Stomach (tissue), 19 donors: ENCODE measurements around the gene ITPA. TPM values are rescaled to one million over a fixed set of nuclear protein-coding genes. Genes with fewer than 3 reads are reported as not detected.

Experiments used
- DNase-seq, 2 donors: peaks; one replicate each; pipeline versions ENCODE4 v3.0.0 to v3.0.0-alpha.2; 2013 to 2019
- H3K27ac ChIP-seq, 5 donors: fragments of 200-600 bp in 4 of 5; sonication (generic) in 4 of 5; one replicate each; pipeline ENCODE4 v1.5.1; 2013 to 2019; ENCODE audit warnings: mild to moderate bottlenecking in 1 of 5, moderate library complexity in 1 of 5
- H3K27me3 ChIP-seq, 3 donors: fragments of 200-600 bp; sonication (generic); one replicate each; pipeline ENCODE4 v1.5.1; 2017 to 2019; ENCODE audit warnings: mixed run types in 1 of 3
- H3K36me3 ChIP-seq, 4 donors: fragments of 200-600 bp; sonication (generic); 1 replicate in 3 of 4; 2 replicates in 1 of 4; pipeline ENCODE4 v1.5.1; 2016 to 2019
- H3K4me1 ChIP-seq, 4 donors: fragments of 200-600 bp; sonication (generic); one replicate each; pipeline ENCODE4 v1.5.1; 2016 to 2019
- H3K4me3 ChIP-seq, 4 donors: fragments of 200-600 bp; sonication (generic) in 3 of 4; one replicate each; pipeline ENCODE4 v1.5.1; 2016 to 2019; ENCODE audit warnings: mild to moderate bottlenecking in 1 of 4
- H3K9me3 ChIP-seq, 4 donors: fragments of 200-600 bp; sonication (generic); one replicate each; pipeline ENCODE4 v1.5.1; 2016 to 2019
- EP300 ChIP-seq: sonication (generic); formaldehyde crosslinking; IDR thresholded peaks from one replicate; pipeline ENCODE4 v1.6.1; 2017; ENCODE audit warnings: antibody characterized with exemption
- POLR2A ChIP-seq, 4 donors: fragments of 450-650 bp; IDR thresholded peaks; one replicate each; pipeline ENCODE4 v1.6.1; 2016; ENCODE audit warnings: antibody characterized with exemption in 4 of 4, control low read depth in 2 of 4, mild to moderate bottlenecking in 1 of 4, moderate library complexity in 1 of 4
- POLR2AphosphoS5 ChIP-seq, 3 donors: sonication (generic); formaldehyde crosslinking; IDR thresholded peaks; one replicate each; pipeline ENCODE4 v1.6.1; 2016; ENCODE audit warnings: antibody characterized with exemption in 3 of 3
- WGBS, 5 donors: extraction: QIAGEN DNeasy Blood & Tissue Kit in 3 of 5; methylation state at CpG; one replicate each; pipeline versions ENCODE4 v1.1.5 to v1.1.7; 2013 to 2018; 5-methylcytosine and 5-hydroxymethylcytosine counted together
- intact Hi-C: fragments of 100-400 bp; cut with DNase I; formaldehyde crosslinking; loops from one replicate; pipeline ENCODE4 v1.15.1; 2023; ENCODE audit warnings: low total_unique reads
- long read RNA-seq, 10 donors: transcript quantifications; one replicate each; lab custom pipeline, GENCODE V29; 2026
- polyA plus RNA-seq, 3 donors: library from polyadenylated mRNA; stranded (reverse); fragments of 200-250 nt; gene quantifications; one replicate each; pipeline ENCODE4 v1.2.3, GENCODE V29; 2013
- total RNA-seq, 5 donors: library from RNA; depleted of rRNA; stranded (reverse); fragments of >200 nt; gene quantifications; one replicate each; pipeline versions ENCODE4 v1.1.0 to v1.2.3, GENCODE V29; 2014 to 2016
- TF ChIP-seq, protein P1 (sequence below), 7 experiments: fragments of 450-650 bp in 4 of 7; fragments of 200-600 bp in 3 of 7; sonication (generic) in 3 of 7; IDR thresholded peaks; one replicate each; pipeline ENCODE4 v1.5.1; 2016 to 2019; ENCODE audit warnings: antibody characterized with exemption in 7 of 7, control low read depth in 2 of 7, mild to moderate bottlenecking in 1 of 7
- donor health status: healthy with polysubstance abuse.
- donor health status: Bipolar disorder and iron deficiency.
- donor health status: healthy.

ITPA gene
- 10 to 100 TPM; 11.1 to 57.1 (median 36.9) TPM for total RNA-seq
- 100 to 1,000 TPM in 1 of 3 donors, 10 to 100 TPM in 2; 58.8 to 105 (median 78.9) TPM for polyA plus RNA-seq
- long read RNA-seq, donor 1, transcript ITPA-201 (8 exons, 1,185 nt) = major isoform, 12 of 13 reads
- long read RNA-seq, donor 1, partial matches to known transcripts = 0 of 13 reads
- long read RNA-seq, donor 1, other reads (novel, unspliced or antisense) = 0 of 13 reads
- long read RNA-seq, donor 2, transcript ITPA-207 (2 exons, 670 nt) = major isoform, 12 of 24 reads
- long read RNA-seq, donor 2, transcript ITPA-201 (8 exons, 1,185 nt) = minor isoform, 11 of 24 reads
- long read RNA-seq, donor 2, partial matches to known transcripts = 0 of 24 reads
- long read RNA-seq, donor 2, other reads (novel, unspliced or antisense) = 0 of 24 reads
- long read RNA-seq, donor 3, transcript ITPA-201 (8 exons, 1,185 nt) = major isoform, 13 of 17 reads
- long read RNA-seq, donor 3, partial matches to known transcripts = 0 of 17 reads
- long read RNA-seq, donor 3, other reads (novel, unspliced or antisense) = 0 of 17 reads
- long read RNA-seq, donor 4, partial matches to known transcripts = 0 of 5 reads
- long read RNA-seq, donor 4, other reads (novel, unspliced or antisense) = 0 of 5 reads
- long read RNA-seq, donor 5, transcript ITPA-201 (8 exons, 1,185 nt) = major isoform, 16 of 24 reads
- long read RNA-seq, donor 5, partial matches to known transcripts = 0 of 24 reads
- long read RNA-seq, donor 5, other reads (novel, unspliced or antisense) = 0 of 24 reads
- long read RNA-seq, donor 6, transcript ITPA-201 (8 exons, 1,185 nt) = major isoform, 51 of 88 reads
- long read RNA-seq, donor 6, transcript ITPA-207 (2 exons, 670 nt) = minor isoform, 32 of 88 reads
- long read RNA-seq, donor 6, partial matches to known transcripts = 0 of 88 reads
- long read RNA-seq, donor 6, other reads (novel, unspliced or antisense) = 0 of 88 reads
- long read RNA-seq, donor 7, transcript ITPA-201 (8 exons, 1,185 nt) = major isoform, 16 of 16 reads
- long read RNA-seq, donor 7, partial matches to known transcripts = 0 of 16 reads
- long read RNA-seq, donor 7, other reads (novel, unspliced or antisense) = 0 of 16 reads
- long read RNA-seq, donor 8, transcript ITPA-207 (2 exons, 670 nt) = minor isoform, 5 of 31 reads
- long read RNA-seq, donor 8, transcript ITPA-201 (8 exons, 1,185 nt) = major isoform, 26 of 31 reads
- long read RNA-seq, donor 8, partial matches to known transcripts = 0 of 31 reads
- long read RNA-seq, donor 8, other reads (novel, unspliced or antisense) = 0 of 31 reads
- long read RNA-seq, donor 9, transcript ITPA-201 (8 exons, 1,185 nt) = major isoform, 11 of 13 reads
- long read RNA-seq, donor 9, partial matches to known transcripts = 0 of 13 reads
- long read RNA-seq, donor 9, other reads (novel, unspliced or antisense) = 0 of 13 reads
- long read RNA-seq, donor 10, transcript ITPA-201 (8 exons, 1,185 nt) = major isoform, 8 of 12 reads
- long read RNA-seq, donor 10, partial matches to known transcripts = 0 of 12 reads
- long read RNA-seq, donor 10, other reads (novel, unspliced or antisense) = 0 of 12 reads

DNA sequence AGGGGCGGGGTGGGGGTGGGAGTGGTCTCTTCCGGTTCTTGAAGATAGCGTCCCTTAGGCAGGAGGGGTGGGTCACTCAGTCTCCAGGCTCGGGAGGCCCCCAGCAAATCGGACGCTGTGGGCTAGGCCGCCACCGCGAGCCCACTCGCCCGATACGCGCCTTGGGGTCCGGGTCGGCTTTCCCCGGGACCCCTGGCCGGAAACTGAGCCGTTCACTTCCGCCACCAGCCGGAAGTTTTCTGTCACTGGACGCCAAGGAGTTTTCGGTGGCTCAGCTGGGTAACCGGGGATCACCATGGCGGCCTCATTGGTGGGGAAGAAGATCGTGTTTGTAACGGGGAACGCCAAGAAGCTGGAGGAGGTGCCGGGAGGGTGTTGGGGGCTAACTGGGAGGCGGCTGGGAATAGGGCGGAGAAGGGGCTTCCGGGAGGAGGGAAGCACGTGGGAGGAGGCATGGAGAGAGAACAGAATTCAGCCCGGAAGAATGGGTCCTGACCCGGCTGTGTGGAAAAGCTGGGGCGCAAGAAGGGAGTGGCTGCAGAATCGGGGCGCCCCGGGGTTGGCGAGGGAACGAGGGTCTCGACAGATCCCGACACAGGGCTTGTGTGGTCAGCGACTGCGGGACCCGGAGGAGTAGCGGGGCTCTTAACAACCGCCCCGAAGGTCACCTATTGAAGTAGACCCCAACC, at the start of gene ITPA:
Gene ITPA (plus strand): TSS at position 242 of the 689 bp plus-strand sequence. CDS start 54 bp downstream, at position 296.
- Histone ChIP-seq H3K27ac (peak within 1 kb of the TSS; percentile 83 to 91 (median 87)), H3K9me3 (no peaks in the 10 kb centered on the region), H3K4me3 (peak within 1 kb of the TSS; percentile 73 to 94 (median 86)), H3K27me3 (no peaks in the 10 kb centered on the region), H3K4me1 (peaks cover 11 to 32% (median 23%) of the 10 kb centered on the region in 4 donors), H3K36me3 (peaks cover 0 to 15% (median 14%) of the 10 kb centered on the region in 4 donors)
- 0% methylated on average over 35 to 48 of the region's 48 CpGs for WGBS, 5 donors
- intact Hi-C loops = no loop called here
- TF ChIP-seq, protein P1, sequence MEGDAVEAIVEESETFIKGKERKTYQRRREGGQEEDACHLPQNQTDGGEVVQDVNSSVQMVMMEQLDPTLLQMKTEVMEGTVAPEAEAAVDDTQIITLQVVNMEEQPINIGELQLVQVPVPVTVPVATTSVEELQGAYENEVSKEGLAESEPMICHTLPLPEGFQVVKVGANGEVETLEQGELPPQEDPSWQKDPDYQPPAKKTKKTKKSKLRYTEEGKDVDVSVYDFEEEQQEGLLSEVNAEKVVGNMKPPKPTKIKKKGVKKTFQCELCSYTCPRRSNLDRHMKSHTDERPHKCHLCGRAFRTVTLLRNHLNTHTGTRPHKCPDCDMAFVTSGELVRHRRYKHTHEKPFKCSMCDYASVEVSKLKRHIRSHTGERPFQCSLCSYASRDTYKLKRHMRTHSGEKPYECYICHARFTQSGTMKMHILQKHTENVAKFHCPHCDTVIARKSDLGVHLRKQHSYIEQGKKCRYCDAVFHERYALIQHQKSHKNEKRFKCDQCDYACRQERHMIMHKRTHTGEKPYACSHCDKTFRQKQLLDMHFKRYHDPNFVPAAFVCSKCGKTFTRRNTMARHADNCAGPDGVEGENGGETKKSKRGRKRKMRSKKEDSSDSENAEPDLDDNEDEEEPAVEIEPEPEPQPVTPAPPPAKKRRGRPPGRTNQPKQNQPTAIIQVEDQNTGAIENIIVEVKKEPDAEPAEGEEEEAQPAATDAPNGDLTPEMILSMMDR (IDR thresholded peaks at IDR 0.05) = no peak
- TF ChIP-seq POLR2AphosphoS5 (IDR thresholded peaks at IDR 0.05) = peak in 1 of 3 donors; percentile 41
- DNase-seq = peak; percentile 57 to 85

DNA sequence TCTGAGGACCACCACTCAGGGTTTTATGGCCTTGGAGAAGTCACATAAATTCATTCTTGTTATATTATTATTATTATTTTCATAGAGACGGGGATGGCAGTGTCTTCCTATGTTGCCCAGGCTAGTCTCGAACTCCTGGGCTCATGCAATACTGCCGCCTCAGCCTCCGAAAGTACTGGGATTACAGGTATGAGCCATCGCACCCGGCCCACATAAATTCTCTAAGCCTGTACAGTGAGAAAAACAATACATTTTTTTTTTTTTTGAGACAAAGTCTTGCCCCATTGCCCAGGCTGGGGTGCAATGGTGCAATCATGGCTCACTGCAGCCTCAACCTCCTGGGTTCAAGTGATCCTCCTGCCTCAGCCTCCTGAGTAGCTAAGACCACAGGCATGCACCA, 48.9 kb upstream of the ITPA start:
- peak overlapping the region; percentile 79 to 97 (median 88) for H3K4me3 ChIP-seq
- WGBS, 5 donors = 93 to 97% (median 95%) methylated on average over 6 of the region's 6 CpGs
- intact Hi-C loops = no loop called here

DNA sequence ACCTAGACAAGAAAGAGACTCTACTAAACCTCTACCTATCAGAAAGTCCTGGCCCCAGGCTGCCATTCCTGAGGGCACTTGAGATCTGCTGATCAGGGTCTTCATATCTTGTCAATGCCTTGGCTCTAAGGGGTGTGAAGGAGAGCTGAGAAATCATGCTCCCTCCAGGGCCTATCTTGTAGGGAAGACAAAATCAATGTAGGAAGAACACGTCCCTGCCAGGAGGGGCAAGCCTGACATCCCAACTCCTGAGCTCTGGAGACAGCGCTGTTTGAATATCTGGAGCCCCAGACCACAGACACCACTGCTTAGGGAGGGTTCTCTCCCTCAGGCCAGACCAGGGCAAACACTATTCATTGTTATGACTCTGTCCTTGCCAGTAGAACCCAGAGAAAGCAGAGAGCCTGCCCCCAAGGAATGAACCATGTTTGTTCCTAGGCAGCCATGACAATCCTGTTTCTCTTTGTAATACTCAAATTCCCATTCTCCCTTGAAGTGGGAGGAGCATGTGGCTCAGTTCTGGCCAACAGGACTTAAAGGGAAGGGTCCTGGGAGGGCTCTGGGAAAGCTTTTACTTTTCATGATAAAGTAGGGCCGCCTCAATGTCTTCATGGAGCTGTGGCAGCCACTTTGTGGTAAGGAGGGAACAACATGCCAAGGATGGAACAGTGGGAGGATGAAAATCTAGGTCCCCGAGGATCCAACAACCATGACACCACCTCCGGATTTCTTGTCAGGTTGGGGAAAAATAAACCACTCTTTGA, 47.8 kb upstream of the ITPA start:
- peak in 1 of 2 donors; percentile 9 for DNase-seq
- peaks cover 0 to 5% (median 2%) of the 10 kb centered on the region in 4 donors for H3K36me3 ChIP-seq
- intact Hi-C loops = no loop called here
- H3K4me1 ChIP-seq = peaks cover 25 to 52% (median 41%) of the 10 kb centered on the region in 4 donors
- no peaks in the 10 kb centered on the region for H3K9me3 ChIP-seq
- no peak overlapping the region for H3K27ac ChIP-seq
- WGBS, 5 donors = 71 to 76% (median 73%) methylated on average over 5 of the region's 5 CpGs
- H3K4me3 ChIP-seq = no peak overlapping the region
- no peak for TF ChIP-seq POLR2A (IDR thresholded peaks at IDR 0.05)
- TF ChIP-seq, protein P1 (IDR thresholded peaks at IDR 0.05) = no peak
- TF ChIP-seq POLR2AphosphoS5 (IDR thresholded peaks at IDR 0.05) = no peak
- TF ChIP-seq EP300 = no peak
- H3K27me3 ChIP-seq = no peaks in the 10 kb centered on the region

More for the DNA sequence above, 48.9 kb upstream of the ITPA start:
- peaks cover 0 to 5% (median 2%) of the 10 kb centered on the region in 4 donors for H3K36me3 ChIP-seq
- DNase-seq = no peak
- H3K4me1 ChIP-seq = peaks cover 28 to 56% (median 42%) of the 10 kb centered on the region in 4 donors
- peak overlapping the region in 3 of 5 donors; percentile 85 to 91 (median 90) for H3K27ac ChIP-seq
- no peaks in the 10 kb centered on the region for H3K9me3 ChIP-seq
- TF ChIP-seq POLR2AphosphoS5 (IDR thresholded peaks at IDR 0.05) (no peak), POLR2A (IDR thresholded peaks at IDR 0.05) (no peak)
- TF ChIP-seq, protein P1 (IDR thresholded peaks at IDR 0.05) = no peak
- no peaks in the 10 kb centered on the region for H3K27me3 ChIP-seq
